SK-N-SH treated with all-trans-retinoic acid at 6 μM for 48 hours (cell line): Measurements from ENCODE around the gene ERI3.

Source experiments
- ARNTL ChIP-seq: fragments of 450-650 bp; formaldehyde crosslinking; IDR thresholded peaks from 2 replicates; pipeline ENCODE4 v1.5.0; 2020; ENCODE audit warnings: low read depth, mild to moderate bottlenecking, moderate library complexity, borderline replicate concordance
- ESRRG ChIP-seq: fragments of 250-450 bp; sonication (Bioruptor Pico); IDR thresholded peaks from 2 replicates; pipeline ENCODE4 v1.6.1; 2021; ENCODE audit warnings: mild to moderate bottlenecking
- GLIS3 ChIP-seq: fragments of 250-450 bp; sonication (Bioruptor Pico); IDR thresholded peaks from 2 replicates; pipeline ENCODE4 v1.5.0; 2020; ENCODE audit warnings: mild to moderate bottlenecking, moderate library complexity
- PPARA ChIP-seq: fragments of 250-450 bp; sonication (Bioruptor Pico); IDR thresholded peaks from 2 replicates; pipeline ENCODE4 v1.5.0; 2020; ENCODE audit warnings: mild to moderate bottlenecking, borderline replicate concordance
- RARB ChIP-seq: fragments of 250-450 bp; sonication (Bioruptor Pico); IDR thresholded peaks from 2 replicates; pipeline ENCODE4 v1.8.0; 2021; ENCODE audit warnings: mild to moderate bottlenecking, moderate library complexity
- SNAI2 ChIP-seq: fragments of 250-450 bp; sonication (Bioruptor Pico); IDR thresholded peaks from 2 replicates; pipeline ENCODE4 v1.5.0; 2020; ENCODE audit warnings: mild to moderate bottlenecking, moderate library complexity
- ZFP3 ChIP-seq: fragments of 250-450 bp; sonication (Bioruptor Pico); IDR thresholded peaks from 2 replicates; pipeline ENCODE4 v1.5.0; 2020; ENCODE audit warnings: mild to moderate bottlenecking, moderate library complexity
- ZFP30 ChIP-seq: fragments of 450-650 bp; formaldehyde crosslinking; IDR thresholded peaks from 2 replicates; pipeline ENCODE4 v1.5.0; 2022; ENCODE audit warnings: mild to moderate bottlenecking, moderate library complexity
- ZNF70 ChIP-seq: fragments of 450-650 bp; formaldehyde crosslinking; IDR thresholded peaks from 2 replicates; pipeline ENCODE4 v1.5.0; 2020; ENCODE audit warnings: mild to moderate bottlenecking, moderate library complexity
- ZNF8 ChIP-seq: fragments of 450-650 bp; formaldehyde crosslinking; IDR thresholded peaks from 2 replicates; pipeline ENCODE4 v1.5.0; 2020; ENCODE audit warnings: mild to moderate bottlenecking, moderate library complexity
- TF ChIP-seq, protein P1 (sequence below): fragments of 250-450 bp; sonication (Bioruptor Pico); IDR thresholded peaks from 2 replicates; pipeline ENCODE4 v1.5.0; 2020; ENCODE audit warnings: mild to moderate bottlenecking, moderate library complexity
- TF ChIP-seq, protein P2 (sequence below): fragments of 250-450 bp; sonication (Bioruptor Pico); IDR thresholded peaks from 2 replicates; pipeline ENCODE4 v1.5.1; 2020; ENCODE audit warnings: low read depth, mild to moderate bottlenecking, moderate library complexity
- TF ChIP-seq, protein P3 (sequence below): fragments of 250-450 bp; sonication (Bioruptor Pico); IDR thresholded peaks from 2 replicates; pipeline ENCODE4 v1.8.0; 2020; ENCODE audit warnings: mild to moderate bottlenecking, moderate library complexity, borderline replicate concordance
- TF ChIP-seq, protein P4 (sequence below): fragments of 250-450 bp; sonication (Bioruptor Pico); IDR thresholded peaks from 2 replicates; pipeline ENCODE4 v1.5.1; 2021; ENCODE audit warnings: mild to moderate bottlenecking, moderate library complexity

DNA sequence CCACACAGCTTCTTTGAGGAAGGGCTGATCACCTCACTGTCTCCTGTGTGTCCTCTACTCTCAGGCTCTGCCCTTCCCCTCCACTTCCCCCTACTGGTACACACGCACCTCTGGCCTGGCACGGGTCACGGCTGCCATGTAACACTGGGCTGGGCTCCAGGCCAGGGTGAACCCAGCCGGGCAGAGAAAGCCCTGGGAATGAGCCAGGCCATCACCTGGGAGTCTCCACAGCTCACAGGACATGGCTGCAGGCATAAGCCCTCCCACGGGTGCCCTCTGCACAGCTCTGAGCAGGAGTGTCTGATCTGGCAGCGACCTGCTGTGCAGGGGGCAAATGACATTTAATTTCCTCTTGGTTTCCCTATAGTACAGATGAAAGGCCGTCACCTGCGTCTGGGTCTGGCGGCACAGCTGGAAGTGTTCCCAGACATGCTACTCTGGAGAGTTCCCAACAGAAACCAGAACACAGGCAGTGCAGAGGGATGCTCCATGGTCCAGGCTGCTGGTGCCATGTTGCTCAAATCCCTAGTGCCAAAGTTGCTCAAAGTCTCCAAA lies 61.2 kb downstream of the ERI3 start:
- TF ChIP-seq RARB (CRISPR knock-in tag) (no peak), ZFP30 (CRISPR knock-in tag) (no peak), PPARA (CRISPR knock-in tag) (no peak), ZFP3 (CRISPR knock-in tag) (no peak), ARNTL (CRISPR knock-in tag) (no peak), SNAI2 (CRISPR knock-in tag) (no peak), ESRRG (CRISPR knock-in tag) (no peak), ZNF70 (CRISPR knock-in tag) (no peak), ZNF8 (no peak), GLIS3 (no peak)
- TF ChIP-seq, protein P1, sequence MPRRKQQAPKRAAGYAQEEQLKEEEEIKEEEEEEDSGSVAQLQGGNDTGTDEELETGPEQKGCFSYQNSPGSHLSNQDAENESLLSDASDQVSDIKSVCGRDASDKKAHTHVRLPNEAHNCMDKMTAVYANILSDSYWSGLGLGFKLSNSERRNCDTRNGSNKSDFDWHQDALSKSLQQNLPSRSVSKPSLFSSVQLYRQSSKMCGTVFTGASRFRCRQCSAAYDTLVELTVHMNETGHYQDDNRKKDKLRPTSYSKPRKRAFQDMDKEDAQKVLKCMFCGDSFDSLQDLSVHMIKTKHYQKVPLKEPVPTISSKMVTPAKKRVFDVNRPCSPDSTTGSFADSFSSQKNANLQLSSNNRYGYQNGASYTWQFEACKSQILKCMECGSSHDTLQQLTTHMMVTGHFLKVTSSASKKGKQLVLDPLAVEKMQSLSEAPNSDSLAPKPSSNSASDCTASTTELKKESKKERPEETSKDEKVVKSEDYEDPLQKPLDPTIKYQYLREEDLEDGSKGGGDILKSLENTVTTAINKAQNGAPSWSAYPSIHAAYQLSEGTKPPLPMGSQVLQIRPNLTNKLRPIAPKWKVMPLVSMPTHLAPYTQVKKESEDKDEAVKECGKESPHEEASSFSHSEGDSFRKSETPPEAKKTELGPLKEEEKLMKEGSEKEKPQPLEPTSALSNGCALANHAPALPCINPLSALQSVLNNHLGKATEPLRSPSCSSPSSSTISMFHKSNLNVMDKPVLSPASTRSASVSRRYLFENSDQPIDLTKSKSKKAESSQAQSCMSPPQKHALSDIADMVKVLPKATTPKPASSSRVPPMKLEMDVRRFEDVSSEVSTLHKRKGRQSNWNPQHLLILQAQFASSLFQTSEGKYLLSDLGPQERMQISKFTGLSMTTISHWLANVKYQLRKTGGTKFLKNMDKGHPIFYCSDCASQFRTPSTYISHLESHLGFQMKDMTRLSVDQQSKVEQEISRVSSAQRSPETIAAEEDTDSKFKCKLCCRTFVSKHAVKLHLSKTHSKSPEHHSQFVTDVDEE = no peak
- TF ChIP-seq, protein P2, sequence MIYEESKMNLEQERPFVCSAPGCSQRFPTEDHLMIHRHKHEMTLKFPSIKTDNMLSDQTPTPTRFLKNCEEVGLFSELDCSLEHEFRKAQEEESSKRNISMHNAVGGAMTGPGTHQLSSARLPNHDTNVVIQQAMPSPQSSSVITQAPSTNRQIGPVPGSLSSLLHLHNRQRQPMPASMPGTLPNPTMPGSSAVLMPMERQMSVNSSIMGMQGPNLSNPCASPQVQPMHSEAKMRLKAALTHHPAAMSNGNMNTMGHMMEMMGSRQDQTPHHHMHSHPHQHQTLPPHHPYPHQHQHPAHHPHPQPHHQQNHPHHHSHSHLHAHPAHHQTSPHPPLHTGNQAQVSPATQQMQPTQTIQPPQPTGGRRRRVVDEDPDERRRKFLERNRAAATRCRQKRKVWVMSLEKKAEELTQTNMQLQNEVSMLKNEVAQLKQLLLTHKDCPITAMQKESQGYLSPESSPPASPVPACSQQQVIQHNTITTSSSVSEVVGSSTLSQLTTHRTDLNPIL (CRISPR knock-in tag) = no peak
- TF ChIP-seq, protein P3, sequence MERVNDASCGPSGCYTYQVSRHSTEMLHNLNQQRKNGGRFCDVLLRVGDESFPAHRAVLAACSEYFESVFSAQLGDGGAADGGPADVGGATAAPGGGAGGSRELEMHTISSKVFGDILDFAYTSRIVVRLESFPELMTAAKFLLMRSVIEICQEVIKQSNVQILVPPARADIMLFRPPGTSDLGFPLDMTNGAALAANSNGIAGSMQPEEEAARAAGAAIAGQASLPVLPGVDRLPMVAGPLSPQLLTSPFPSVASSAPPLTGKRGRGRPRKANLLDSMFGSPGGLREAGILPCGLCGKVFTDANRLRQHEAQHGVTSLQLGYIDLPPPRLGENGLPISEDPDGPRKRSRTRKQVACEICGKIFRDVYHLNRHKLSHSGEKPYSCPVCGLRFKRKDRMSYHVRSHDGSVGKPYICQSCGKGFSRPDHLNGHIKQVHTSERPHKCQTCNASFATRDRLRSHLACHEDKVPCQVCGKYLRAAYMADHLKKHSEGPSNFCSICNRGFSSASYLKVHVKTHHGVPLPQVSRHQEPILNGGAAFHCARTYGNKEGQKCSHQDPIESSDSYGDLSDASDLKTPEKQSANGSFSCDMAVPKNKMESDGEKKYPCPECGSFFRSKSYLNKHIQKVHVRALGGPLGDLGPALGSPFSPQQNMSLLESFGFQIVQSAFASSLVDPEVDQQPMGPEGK (CRISPR knock-in tag) = no peak
- TF ChIP-seq, protein P4, sequence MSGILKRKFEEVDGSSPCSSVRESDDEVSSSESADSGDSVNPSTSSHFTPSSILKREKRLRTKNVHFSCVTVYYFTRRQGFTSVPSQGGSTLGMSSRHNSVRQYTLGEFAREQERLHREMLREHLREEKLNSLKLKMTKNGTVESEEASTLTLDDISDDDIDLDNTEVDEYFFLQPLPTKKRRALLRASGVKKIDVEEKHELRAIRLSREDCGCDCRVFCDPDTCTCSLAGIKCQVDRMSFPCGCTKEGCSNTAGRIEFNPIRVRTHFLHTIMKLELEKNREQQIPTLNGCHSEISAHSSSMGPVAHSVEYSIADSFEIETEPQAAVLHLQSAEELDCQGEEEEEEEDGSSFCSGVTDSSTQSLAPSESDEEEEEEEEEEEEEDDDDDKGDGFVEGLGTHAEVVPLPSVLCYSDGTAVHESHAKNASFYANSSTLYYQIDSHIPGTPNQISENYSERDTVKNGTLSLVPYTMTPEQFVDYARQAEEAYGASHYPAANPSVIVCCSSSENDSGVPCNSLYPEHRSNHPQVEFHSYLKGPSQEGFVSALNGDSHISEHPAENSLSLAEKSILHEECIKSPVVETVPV (CRISPR knock-in tag) = no peak
